Activated T-helper 1 cell treated with anti-CD3 and anti-CD28 coated beads, Interleukin-12 subunit alpha, Interleukin-12 subunit beta, Interleukin-2, Interleukin-4 antibody, amounts not matched to agents 30 ng/mL and 10 ng/mL and 1 ng/mL, durations not matched to agents 14 hours and 24 hours and 36 hours (primary cell): Measurements from ENCODE around the gene RNF11. TPM values are rescaled to one million over a fixed set of nuclear protein-coding genes. Genes with fewer than 3 reads are reported as not detected.

ENCODE experiments used
- DNase-seq: peaks from one replicate; pipeline ENCODE4 v3.0.0; 2021; ENCODE audit warnings: low spot score
- H3K27ac Mint-ChIP-seq: one replicate; pipeline ENCODE4 v1.8.0; 2021; ENCODE audit warnings: mild to moderate bottlenecking, mixed read lengths
- H3K27me3 Mint-ChIP-seq: one replicate; pipeline ENCODE4 v1.8.0; 2022; ENCODE audit warnings: mild to moderate bottlenecking, moderate library complexity, mixed read lengths; ENCODE audit not compliant: insufficient read depth
- H3K36me3 Mint-ChIP-seq: one replicate; pipeline ENCODE4 v1.8.0; 2021; ENCODE audit warnings: low read depth, mixed read lengths
- H3K4me1 Mint-ChIP-seq: one replicate; pipeline ENCODE4 v1.8.0; 2021; ENCODE audit warnings: low read depth, mixed read lengths
- H3K4me3 Mint-ChIP-seq: one replicate; pipeline ENCODE4 v1.8.0; 2021; ENCODE audit warnings: mild to moderate bottlenecking, moderate library complexity, mixed read lengths
- H3K9me3 Mint-ChIP-seq: one replicate; pipeline ENCODE4 v1.8.0; 2021; ENCODE audit warnings: mixed read lengths
- intact Hi-C: fragments of 100-400 bp; cut with micrococcal nuclease; formaldehyde crosslinking; loops from one replicate; pipeline ENCODE4 v1.15.1; 2024
- total RNA-seq: library from RNA; stranded (reverse); gene quantifications from 2 replicates; pipeline ENCODE4 v1.2.3, GENCODE V29; 2022

RNF11 gene
- total RNA-seq, 1 donor from 2014 or later: 28.4 TPM

DNA sequence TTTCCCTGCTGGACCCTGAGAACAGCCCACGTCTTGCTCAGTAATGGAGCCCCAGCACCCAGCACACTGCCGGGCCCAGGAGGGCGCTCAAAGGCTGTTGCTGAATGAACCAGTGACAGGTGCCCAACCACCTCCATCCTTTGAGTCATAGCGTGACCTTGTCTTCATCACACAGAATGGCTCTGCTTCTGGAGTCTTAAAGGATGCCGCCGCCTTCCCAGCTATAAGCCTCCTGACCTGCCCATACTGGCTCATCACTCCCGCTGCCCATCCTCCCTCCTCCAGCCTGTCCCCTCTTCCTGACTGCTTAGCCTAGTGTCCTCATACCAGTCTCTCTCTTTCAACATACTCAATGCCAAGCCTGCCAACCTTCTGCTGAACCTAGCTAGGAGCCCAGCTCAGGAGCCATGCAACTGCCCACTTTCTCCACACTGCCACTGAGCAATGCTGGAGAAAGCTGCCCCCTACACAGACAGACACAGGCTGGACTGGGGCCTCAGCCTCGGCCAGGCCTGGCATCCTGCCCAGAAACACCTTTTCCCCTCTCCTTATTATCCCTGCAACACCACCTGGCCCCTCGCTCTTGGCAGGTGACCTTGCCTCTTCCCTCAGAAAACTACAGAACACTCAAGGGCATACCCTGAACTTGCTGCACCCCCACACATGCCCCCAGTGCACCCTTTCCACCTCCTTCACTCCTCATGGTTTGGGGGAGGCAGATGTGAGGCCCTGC lies 80.2 kb downstream of the RNF11 start:
- Mint-ChIP-seq H3K27me3 (peaks cover 7% of the 10 kb centered on the region), H3K27ac (no peak overlapping the region), H3K36me3 (no peaks in the 10 kb centered on the region), H3K4me3 (no peak overlapping the region), H3K9me3 (no peaks in the 10 kb centered on the region), H3K4me1 (peaks cover 13% of the 10 kb centered on the region)
- DNase-seq: no peak
- intact Hi-C loops: no loop called here

DNA sequence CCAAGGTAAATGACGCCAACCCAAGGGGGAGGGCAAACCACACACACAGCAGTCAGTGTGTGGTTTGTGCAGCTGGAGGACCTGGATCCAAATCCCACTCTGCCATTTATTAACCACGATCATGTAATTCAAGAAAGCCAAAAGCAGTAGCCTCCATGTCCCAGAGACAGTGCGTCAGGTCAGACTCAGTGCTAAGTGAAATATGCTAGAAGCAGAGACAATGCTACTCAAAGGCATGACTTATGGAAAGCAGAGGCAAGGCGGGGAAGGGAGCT lies 80.7 kb downstream of the RNF11 start:
- Mint-ChIP-seq H3K9me3 (no peaks in the 10 kb centered on the region), H3K36me3 (no peaks in the 10 kb centered on the region), H3K27ac (no peak overlapping the region), H3K4me3 (no peak overlapping the region), H3K4me1 (peaks cover 13% of the 10 kb centered on the region), H3K27me3 (peaks cover 7% of the 10 kb centered on the region)
- intact Hi-C loops: no loop called here
- DNase-seq: no peak

DNA sequence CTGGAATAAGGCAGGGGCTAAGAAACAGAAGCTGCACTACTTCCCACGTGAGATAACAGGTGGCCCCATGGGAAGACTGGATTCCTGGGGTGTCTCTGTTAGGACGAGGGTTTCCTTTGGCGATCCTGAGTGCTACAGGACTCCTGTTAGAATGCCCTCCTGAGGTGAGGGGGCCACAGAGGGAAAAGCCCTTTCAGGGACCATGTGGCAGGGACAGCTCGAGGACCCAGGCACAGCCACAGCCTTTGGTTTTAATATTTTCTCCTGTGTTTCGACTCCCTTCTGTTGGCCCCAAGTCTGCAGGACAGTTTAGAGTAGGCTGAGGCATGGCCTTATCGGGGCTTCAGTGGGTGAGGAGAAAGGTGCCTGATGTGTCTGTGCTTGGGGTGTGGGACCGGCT lies 81.7 kb downstream of the RNF11 start:
- Mint-ChIP-seq H3K36me3 (no peaks in the 10 kb centered on the region), H3K4me1 (peaks cover 13% of the 10 kb centered on the region), H3K9me3 (no peaks in the 10 kb centered on the region), H3K4me3 (no peak overlapping the region), H3K27ac (no peak overlapping the region), H3K27me3 (peaks cover 7% of the 10 kb centered on the region)
- intact Hi-C loops: no loop called here
- DNase-seq: no peak

DNA sequence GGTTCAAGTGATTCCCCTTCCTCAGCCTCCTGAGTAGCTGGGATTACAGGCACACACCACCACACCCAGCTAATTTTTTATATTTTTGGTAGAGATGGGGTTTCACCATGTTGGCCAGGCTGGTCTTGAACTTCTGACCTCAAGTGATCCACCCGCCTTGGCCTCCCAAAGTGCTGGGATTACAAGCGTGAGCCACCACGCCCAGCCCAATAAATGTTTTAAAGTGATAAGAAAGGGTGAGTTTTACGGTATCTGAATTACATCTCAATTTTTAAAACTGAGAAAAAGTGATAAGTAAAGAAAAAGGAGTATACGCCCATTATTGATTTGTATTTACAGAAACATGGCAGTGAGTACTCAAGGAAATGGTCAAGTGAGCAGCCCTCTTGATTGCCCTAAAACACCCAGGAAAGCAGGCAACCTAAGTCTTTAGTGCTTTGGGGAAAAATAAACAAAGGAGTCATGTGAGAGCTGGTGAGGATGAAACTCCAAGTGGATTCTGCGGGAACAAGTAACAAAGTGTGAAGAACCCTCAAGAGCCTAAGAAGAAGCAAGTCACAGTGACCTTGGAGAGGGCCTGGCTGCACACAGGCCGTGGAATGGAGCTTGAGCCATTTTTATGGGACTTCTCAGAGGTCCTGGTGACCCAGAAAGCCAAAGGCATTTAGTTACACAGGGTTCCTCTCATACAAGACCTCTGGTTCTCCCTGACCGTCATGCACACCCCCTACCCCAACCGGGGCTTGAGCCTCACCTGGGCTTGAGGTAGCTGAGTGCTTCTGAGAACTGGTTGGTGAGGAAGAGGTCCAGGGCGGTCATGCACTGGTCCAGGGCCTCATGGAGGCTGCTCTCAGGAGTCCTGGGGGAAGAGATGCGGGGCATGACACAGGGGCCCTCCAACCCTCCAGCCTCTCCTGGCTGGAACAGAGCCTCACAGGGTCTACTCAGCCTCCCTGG lies 85.2 kb downstream of the RNF11 start:
- DNase-seq: no peak
- Mint-ChIP-seq H3K4me1 (no peaks in the 10 kb centered on the region), H3K27ac (no peak overlapping the region), H3K9me3 (no peaks in the 10 kb centered on the region), H3K4me3 (no peak overlapping the region), H3K27me3 (peaks cover 14% of the 10 kb centered on the region), H3K36me3 (no peaks in the 10 kb centered on the region)
- intact Hi-C loops: no loop called here

DNA sequence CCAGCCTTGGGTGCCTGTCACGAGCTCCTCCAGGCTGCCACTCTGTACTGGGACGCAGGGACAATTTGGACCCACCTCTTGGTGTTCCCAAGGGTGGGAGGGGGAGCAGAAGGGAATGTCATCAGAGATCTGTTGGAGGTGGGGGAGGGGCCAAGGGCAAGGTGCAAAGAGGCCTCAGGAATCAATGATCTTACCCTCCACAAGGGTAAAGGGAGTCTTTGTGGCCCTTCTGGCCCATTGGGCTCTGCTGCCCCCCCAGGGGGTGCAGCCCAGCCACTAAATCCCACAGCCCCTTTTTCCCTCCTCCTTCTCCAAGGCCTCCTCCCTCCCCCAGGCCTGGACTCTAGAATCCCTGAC lies 85.8 kb downstream of the RNF11 start:
- H3K9me3 Mint-ChIP-seq: no peaks in the 10 kb centered on the region
- no peak overlapping the region for H3K27ac Mint-ChIP-seq
- peaks cover 14% of the 10 kb centered on the region for H3K27me3 Mint-ChIP-seq
- no peak for DNase-seq
- no peak overlapping the region for H3K4me3 Mint-ChIP-seq
- no peaks in the 10 kb centered on the region for H3K4me1 Mint-ChIP-seq
- intact Hi-C loops: no loop called here
- H3K36me3 Mint-ChIP-seq: no peaks in the 10 kb centered on the region

DNA sequence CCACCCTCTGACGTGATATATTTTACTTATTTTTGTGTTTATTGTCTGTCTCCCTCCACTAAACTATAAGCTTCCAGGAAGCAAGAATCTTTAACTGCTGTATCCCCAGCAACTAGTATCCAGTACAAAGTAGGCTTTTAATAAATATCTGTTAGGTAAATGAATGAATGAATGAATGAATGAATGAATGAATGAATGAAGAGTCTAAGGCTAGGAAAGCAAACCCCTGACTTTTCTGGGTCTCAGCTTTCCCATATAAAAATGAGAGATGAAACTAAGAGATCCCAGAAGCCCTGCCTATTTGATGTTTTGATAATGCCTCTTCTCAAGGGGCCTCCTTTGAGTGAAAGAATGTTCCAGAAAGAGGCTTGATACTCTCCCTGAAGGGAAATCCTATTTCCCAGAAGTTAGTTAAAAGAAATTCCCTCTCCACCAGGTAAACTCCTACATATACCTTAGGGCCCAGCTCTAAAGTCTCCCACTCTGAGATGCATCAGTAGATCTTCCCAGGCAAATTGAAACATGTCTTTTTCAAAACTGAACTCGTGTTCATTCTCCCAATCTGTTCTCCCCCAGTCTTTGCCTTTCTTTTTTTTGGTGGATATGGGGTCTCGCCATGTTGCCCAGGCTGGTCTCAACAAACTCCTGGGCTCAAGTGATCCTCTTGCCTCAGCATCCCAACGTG lies 86.5 kb downstream of the RNF11 start:
- no peak for DNase-seq
- intact Hi-C loops: no loop called here
- H3K9me3 Mint-ChIP-seq: no peaks in the 10 kb centered on the region
- no peak overlapping the region for H3K4me3 Mint-ChIP-seq
- no peak overlapping the region for H3K27ac Mint-ChIP-seq
- peaks cover 13% of the 10 kb centered on the region for H3K27me3 Mint-ChIP-seq
- H3K4me1 Mint-ChIP-seq: no peaks in the 10 kb centered on the region
- H3K36me3 Mint-ChIP-seq: no peaks in the 10 kb centered on the region

Other genes with a start within 250 kb of the RNF11 start
- not detected in 2 replicates for gene C1orf185, start 134.0 kb upstream of the RNF11 start, total RNA-seq
- gene TTC39A, start 94.3 kb downstream of the RNF11 start, total RNA-seq: 0.12 TPM in 1 of 2 replicates, not detected in the other